Stomach (tissue), 4 donors: ENCODE measurements around the gene GKN1.

ENCODE experiments used
- CTCF ChIP-seq, 7 experiments: fragments of 450-650 bp in 4 of 7; fragments of 200-600 bp in 3 of 7; sonication (generic) in 3 of 7; IDR thresholded peaks; one replicate each; pipeline ENCODE4 v1.5.1; 2016 to 2019; ENCODE audit warnings: antibody characterized with exemption in 7 of 7, control low read depth in 2 of 7, mild to moderate bottlenecking in 1 of 7
- EP300 ChIP-seq: sonication (generic); formaldehyde crosslinking; IDR thresholded peaks from one replicate; pipeline ENCODE4 v1.6.1; 2017; ENCODE audit warnings: antibody characterized with exemption
- POLR2A ChIP-seq, 4 donors: fragments of 450-650 bp; IDR thresholded peaks; one replicate each; pipeline ENCODE4 v1.6.1; 2016; ENCODE audit warnings: antibody characterized with exemption in 4 of 4, control low read depth in 2 of 4, mild to moderate bottlenecking in 1 of 4, moderate library complexity in 1 of 4
- POLR2AphosphoS5 ChIP-seq, 3 donors: sonication (generic); formaldehyde crosslinking; IDR thresholded peaks; one replicate each; pipeline ENCODE4 v1.6.1; 2016; ENCODE audit warnings: antibody characterized with exemption in 3 of 3

GRCh38 chr2:68995916-68996315, 21.5 kb downstream of the GKN1 start:
- TF ChIP-seq CTCF (IDR thresholded peaks at IDR 0.05) (no peak), POLR2AphosphoS5 (IDR thresholded peaks at IDR 0.05) (no peak), POLR2A (IDR thresholded peaks at IDR 0.05) (no peak), EP300 (no peak)
